NCI-H2196 (cell line): ENCODE data around the gene TRIM41.
"Not testable (repeated sequence)": the region's sequence is repeated elsewhere in the genome, so short reads cannot be mapped to it uniquely, and the experiment has no call there.

Experiments
- DNase-seq: peaks from one replicate; lab custom pipeline; 2025; ENCODE audit not compliant: unreplicated experiment; lab: John Stamatoyannopoulos, UW

The TRIM41 gene

GRCh38 chr5:181282874-181283273, 59.8 kb downstream of the TRIM41 start:
- no peak for DNase-seq

GRCh38 chr5:181283347-181283746, 60.3 kb downstream of the TRIM41 start:
- no peak for DNase-seq

DNA sequence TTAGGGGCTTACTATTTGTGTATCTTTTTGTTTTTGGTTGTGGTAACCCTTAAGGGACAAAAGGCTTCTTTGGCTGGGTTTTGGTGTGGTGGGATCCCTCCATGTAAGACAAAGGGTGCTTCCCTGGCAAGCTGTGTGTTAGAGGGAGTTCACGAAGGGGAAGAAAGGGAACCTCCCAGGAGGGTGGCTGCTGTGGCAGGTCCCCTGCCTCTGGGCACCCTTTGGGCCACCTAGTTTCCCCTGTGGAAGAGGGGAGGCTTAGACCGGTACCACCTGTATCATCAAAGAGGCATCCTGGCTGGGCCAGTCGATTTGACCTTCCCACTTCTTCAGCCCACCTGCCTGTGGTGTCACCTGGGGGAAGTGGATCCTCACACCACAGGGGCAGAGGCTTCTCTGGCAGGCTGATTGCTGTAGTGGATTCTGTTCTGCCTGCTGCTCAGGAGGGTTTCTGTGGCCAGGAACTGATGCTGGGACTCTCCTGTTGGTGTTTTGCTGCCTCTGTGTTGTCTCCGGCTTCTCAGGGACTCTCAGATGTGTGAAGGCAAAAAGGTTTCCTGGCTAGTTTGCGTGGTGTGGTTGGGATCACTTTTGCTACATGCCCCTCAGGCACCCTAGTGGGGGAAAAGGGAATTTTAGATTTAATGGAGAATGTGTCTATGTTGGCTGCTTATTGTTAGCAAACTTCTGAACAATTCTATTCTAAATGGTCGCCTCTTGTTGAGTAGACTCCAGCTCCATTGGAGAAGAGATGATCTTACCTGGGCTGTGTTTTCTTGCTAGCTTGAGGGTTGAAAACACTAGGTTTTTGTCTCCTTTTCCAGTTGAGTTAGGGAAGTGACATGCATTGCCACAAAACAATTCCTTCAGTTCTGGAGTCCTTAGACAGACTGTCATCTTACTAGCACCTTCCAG, 61.0 kb downstream of the TRIM41 start:
- DNase-seq, result not testable (repeated sequence)
